ENCODE data around the gene AMELX.
A peak's percentile ranks its signal among the peaks of the same experiment; 100 is the strongest.

AMELX gene

DNA sequence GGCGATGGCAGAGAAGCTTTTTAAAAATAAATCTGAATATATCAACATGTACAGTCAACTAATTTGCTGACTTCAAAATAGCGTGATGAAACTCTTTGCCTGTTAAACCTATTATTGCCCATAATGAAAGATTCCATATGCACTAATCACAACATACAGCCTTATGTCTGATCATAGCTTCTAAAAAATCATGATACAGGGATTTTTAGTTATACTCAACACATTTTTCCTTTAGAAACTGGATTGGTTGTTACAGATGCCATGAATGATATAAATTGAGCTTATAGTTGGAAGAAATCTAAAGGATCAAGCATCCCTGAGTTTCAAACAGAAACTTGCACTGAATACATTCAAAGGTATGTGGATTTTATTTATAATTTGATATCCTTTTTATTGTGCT lies at the start of gene AMELX:
AMELX (plus strand) TSS at position 301 of the 400 bp plus-strand sequence. CDS start 1,376 bp downstream, outside the sequence.
- no peaks in the 10 kb centered on the region for H3K36me3 ChIP-seq
- H3K27ac ChIP-seq, result no peak within 1 kb of the TSS
- no peaks in the 10 kb centered on the region for H3K9me3 ChIP-seq
- intact Hi-C loops (cut with DNase I; ENCODE audit: low total_unique reads), result no loop called here
- DNase-seq, result no peak
- no peaks in the 10 kb centered on the region for H3K27me3 ChIP-seq
- TF ChIP-seq, protein P1, sequence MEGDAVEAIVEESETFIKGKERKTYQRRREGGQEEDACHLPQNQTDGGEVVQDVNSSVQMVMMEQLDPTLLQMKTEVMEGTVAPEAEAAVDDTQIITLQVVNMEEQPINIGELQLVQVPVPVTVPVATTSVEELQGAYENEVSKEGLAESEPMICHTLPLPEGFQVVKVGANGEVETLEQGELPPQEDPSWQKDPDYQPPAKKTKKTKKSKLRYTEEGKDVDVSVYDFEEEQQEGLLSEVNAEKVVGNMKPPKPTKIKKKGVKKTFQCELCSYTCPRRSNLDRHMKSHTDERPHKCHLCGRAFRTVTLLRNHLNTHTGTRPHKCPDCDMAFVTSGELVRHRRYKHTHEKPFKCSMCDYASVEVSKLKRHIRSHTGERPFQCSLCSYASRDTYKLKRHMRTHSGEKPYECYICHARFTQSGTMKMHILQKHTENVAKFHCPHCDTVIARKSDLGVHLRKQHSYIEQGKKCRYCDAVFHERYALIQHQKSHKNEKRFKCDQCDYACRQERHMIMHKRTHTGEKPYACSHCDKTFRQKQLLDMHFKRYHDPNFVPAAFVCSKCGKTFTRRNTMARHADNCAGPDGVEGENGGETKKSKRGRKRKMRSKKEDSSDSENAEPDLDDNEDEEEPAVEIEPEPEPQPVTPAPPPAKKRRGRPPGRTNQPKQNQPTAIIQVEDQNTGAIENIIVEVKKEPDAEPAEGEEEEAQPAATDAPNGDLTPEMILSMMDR (IDR thresholded peaks at IDR 0.05), result no peak
- H3K4me3 ChIP-seq, result no peak within 1 kb of the TSS
- H3K4me1 ChIP-seq, result no peaks in the 10 kb centered on the region

DNA sequence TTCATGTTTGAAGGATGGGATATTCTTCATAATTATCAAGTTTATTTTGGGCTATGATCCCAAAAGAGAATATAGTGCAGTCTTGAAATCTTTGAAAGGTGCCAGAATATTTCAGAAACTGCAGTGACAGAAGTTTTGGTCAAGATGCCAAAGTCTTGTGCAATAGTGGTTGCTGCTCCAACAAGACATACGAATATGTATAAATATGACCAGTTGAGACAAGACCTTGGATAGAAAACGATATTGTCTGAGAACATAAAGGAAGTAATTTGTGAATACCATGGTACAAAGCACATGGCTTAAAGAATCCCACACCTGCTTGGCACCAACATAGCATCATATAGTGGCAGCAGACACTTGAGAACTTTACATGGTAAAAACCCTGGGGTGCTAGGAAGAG lies 48.6 kb upstream of the AMELX start:
- no peak overlapping the region for H3K27ac ChIP-seq
- DNase-seq, result peak in 1 of 2 donors; percentile 34
- no peaks in the 10 kb centered on the region for H3K9me3 ChIP-seq
- no peak overlapping the region for H3K4me3 ChIP-seq
- intact Hi-C loops (cut with DNase I; ENCODE audit: low total_unique reads), result no loop called here
- no peaks in the 10 kb centered on the region for H3K27me3 ChIP-seq
- TF ChIP-seq, protein P1 (IDR thresholded peaks at IDR 0.05), result no peak
- H3K36me3 ChIP-seq, result no peaks in the 10 kb centered on the region
- H3K4me1 ChIP-seq, result peaks cover 0 to 18% (median 0%) of the 10 kb centered on the region in 4 donors

DNA sequence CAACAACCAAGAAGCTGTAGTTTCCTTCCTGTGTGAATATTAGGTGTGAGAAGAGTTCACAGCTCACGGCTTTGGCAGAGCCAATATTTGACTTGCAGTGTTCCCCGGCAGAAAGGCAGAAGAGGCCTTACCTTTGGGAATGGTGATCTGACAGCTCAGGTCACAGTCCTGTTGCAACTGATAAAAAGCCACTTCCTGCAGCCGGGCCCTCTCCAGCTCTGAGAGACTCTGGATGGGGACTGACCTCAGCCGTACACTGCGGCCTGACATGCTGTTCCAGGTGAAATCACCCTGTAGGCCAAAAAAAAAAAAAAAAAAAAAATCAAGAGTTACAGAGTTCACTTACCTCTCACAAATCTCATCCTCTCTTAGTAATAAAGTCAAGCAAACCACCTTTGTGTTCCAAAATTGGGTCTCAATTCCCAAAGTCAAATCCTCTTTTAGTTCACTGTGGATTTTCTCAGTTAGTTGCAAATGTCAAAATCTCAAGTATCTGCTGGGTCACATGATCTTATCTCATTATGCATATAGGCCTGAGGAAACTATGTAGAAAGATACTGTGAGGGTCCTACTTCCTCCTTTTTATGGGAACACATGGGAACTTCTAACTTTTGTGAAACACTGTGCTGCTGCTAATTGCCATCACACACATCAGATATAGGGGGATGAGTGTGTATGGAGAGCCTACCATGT lies 38.6 kb upstream of the AMELX start:
- no peak overlapping the region for H3K27ac ChIP-seq
- intact Hi-C loops (cut with DNase I; ENCODE audit: low total_unique reads), result no loop called here
- H3K27me3 ChIP-seq, result no peaks in the 10 kb centered on the region
- H3K9me3 ChIP-seq, result no peaks in the 10 kb centered on the region
- H3K36me3 ChIP-seq, result no peaks in the 10 kb centered on the region
- DNase-seq, result no peak
- TF ChIP-seq, protein P1 (IDR thresholded peaks at IDR 0.05), result no peak
- no peaks in the 10 kb centered on the region for H3K4me1 ChIP-seq
- no peak overlapping the region for H3K4me3 ChIP-seq

DNA sequence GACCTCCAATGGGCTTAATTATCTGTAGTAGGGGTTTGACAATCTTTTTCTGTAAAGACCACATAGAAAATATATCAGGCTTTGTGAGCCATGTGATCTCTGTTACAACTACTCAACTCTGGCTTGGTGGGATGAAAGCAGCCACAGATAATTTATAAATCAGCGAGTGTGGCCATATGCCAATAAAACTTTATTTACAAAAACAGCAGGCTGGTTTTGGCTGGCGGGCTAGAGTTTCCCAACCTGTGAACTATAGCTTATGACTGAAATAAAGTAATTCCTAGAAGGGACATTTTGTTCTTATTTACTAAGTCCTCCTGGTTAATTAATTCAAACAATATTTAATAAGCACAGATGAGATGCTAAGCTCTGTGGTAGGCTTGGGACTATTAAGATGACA lies 35.9 kb upstream of the AMELX start:
- Histone ChIP-seq H3K4me1 (peaks cover 0 to 9% (median 0%) of the 10 kb centered on the region in 4 donors), H3K9me3 (no peaks in the 10 kb centered on the region), H3K27me3 (no peaks in the 10 kb centered on the region), H3K4me3 (no peak overlapping the region), H3K36me3 (no peaks in the 10 kb centered on the region), H3K27ac (no peak overlapping the region)
- DNase-seq, result no peak
- TF ChIP-seq, protein P1 (IDR thresholded peaks at IDR 0.05), result no peak
- intact Hi-C loops (cut with DNase I; ENCODE audit: low total_unique reads), result no loop called here

DNA sequence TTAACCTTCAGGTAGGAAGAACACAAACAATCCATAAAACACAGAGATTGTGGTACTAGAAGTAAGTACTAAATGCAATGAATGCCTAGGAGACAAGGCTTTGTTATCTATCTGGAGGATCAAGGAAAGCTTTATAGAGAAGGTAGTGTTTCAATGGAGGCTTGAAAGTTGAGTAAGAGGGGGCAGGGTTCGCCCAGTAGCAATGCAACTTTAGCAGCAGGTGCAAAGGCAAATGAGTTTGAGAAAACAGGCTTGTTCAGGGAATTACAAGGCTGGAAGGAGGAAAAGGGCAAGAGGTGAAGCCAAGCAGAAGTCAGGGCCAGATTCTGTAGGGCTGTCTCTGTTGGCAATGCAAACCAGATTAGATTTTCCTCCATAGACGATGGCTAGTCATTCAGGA lies 35.5 kb upstream of the AMELX start:
- H3K27me3 ChIP-seq, result no peaks in the 10 kb centered on the region
- H3K27ac ChIP-seq, result no peak overlapping the region
- TF ChIP-seq, protein P1 (IDR thresholded peaks at IDR 0.05), result no peak
- no peaks in the 10 kb centered on the region for H3K36me3 ChIP-seq
- no peaks in the 10 kb centered on the region for H3K9me3 ChIP-seq
- intact Hi-C loops (cut with DNase I; ENCODE audit: low total_unique reads), result no loop called here
- no peak for DNase-seq
- no peak overlapping the region for H3K4me3 ChIP-seq
- H3K4me1 ChIP-seq, result peaks cover 0 to 9% (median 0%) of the 10 kb centered on the region in 4 donors

Measured in tibial artery (tissue), 4 donors.